Activated T-helper 1 cell treated with anti-CD3 and anti-CD28 coated beads, Interleukin-2, amount 50 U/mL, for 16 hours (primary cell): ENCODE measurements around the gene MED12.
A peak's percentile ranks its signal among the peaks of the same experiment; 100 is the strongest.

Experiments
- DNase-seq, 2 donors: peaks; one replicate each; pipeline ENCODE4 v3.0.0-alpha.2; 2020; ENCODE audit warnings: low read depth in 1 of 2, low spot score in 1 of 2

MED12 gene

DNA sequence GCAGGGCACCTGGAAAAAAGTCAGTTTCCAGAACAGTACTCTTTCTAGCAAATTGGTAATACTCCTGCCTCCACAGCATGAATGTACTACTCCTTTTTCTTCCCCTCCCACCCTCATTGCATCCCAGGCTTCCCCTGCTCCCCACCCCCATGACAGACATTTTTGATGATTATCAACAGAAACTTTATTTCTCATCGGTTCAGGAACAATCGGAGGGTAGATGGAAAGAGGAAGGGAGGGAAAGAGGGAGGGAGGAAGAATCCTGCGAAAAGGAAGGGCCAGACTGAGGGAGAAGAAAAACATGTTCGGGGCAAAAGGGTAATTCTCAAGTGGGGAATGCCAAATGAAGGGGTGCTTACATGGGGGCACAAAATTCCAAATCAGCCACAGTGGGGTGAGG is 11.2 kb upstream of the MED12 start:
- DNase-seq = no peak

DNA sequence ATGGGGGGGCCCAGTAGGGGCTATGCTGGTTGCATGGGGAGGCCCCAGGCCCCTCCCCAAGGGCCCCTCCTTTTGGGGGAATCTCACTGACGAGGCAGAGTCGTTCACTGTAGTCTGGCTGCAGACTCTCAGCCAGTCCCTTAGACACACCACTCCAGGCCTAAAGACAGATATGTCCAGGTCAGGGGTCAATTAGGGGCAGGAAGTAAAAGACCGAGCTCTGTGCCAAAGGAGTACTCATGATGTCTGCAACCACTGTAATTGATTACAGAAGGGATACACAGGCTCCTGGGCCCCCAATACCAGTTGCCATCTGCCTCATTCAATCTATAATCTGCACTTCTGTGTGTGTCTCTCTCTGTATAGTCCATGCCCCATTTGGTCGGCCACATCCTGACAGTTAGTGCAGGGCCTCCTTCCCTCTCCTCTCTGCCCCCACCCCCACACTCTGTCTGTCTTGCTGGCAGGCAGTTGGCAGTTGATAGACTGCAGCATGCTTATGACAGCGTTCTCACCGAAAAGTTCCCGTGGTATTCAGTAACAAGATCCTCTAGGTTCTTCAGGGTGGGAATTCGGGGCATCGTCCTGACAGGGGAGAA is 10.5 kb upstream of the MED12 start:
- no peak for DNase-seq

DNA sequence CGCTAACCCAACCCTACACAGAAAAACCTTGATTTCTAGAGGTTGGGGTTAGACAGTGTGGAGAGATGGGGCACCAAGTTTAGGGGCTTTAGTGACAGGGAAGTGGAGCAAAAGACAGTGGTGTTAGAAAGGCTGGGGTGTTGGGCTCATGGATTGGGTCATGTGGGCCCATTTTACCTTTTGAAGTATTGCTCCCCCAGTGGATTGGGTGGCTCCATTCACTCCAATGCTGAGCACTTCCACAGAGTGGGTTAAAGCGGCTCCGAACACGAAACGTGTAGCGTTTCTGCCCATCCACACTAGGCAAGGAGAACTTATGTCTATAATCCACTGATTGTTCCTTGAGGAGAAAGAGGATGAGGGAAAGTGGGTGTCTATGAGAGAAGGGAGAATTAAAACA is 9.3 kb upstream of the MED12 start:
- no peak for DNase-seq

DNA sequence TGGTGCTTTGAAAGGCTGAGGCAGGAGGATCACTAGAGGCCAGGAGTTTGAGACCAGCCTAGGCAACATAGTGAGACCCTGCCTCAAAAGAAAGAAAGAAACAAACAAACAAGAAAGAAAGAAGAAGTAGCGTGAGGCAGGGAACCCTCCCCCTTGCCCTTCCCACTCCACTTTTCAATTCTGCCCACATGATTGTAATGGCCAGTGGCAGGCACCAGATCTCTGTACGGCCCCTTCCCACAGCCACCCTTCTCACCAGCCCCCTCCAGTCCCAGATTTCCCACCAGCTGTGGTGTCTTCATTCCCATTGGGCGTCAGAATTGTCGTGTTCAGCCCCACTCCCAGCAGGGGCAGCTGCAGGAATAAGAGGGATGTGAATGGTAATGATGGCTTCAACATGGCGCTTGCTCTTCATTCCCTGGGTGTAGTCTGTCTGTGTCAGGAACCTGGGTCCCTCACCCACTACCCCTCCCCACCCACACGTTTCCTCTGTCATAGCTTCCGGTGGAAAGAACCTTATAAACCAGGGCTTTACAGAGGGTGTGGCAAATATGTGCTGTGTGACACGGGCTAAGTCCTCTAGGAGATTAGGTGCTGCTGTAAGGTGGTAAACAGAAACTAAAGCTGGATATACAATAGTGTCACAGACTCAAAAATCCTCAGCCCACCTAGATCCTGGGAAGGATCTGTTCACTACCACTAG is 7.1 kb upstream of the MED12 start, which contains the start of gene IL2RG:
IL2RG (minus strand) TSS at position 437 of the 703 bp plus-strand sequence; CDS start at position 399, 38 bp downstream.
- peak; percentile 34 to 72 for DNase-seq

DNA sequence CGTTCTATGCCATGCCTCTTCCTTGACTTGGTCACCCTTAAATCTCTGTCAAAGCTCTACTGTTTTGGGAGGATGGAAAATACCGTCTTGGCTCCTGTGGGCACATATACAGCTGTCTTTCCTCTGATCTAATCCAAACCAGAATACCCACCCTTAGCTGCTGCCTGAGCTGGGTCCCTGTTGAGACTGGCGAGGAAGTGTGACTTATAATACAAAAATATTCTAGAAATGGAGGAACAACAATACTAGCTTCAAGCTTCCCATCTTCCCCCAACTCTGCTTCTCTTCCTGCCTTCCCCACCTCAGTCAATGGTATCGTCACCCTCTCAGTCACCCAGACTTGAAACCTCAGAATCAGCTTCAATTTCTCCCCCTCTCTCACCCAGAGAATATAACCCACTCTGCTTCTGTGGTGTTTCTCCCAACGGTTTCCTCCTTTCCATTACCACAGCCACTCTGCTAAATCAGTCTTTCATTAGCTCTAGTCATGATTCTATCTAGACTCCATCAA is 6.4 kb upstream of the MED12 start:
- no peak for DNase-seq

DNA sequence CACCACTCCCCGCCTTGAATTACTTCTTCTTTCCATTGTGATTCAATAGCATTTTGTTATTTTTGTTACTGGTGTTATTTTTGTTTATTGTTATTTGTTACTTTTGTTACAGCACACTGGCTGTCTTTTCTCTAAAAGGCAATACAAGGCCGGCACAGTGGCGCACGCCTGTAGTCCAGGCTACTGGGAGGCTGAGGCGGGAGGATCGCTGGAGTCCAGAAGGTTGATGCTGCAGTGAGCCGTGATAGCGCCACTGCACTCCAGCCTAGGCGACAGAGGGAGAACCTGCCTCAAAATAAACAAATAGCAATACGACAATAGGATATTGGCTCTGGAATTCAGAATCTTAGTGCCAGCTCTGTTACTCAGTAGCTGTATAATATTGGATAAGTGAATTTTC is 1.0 kb upstream of the MED12 start:
- DNase-seq = no peak

DNA sequence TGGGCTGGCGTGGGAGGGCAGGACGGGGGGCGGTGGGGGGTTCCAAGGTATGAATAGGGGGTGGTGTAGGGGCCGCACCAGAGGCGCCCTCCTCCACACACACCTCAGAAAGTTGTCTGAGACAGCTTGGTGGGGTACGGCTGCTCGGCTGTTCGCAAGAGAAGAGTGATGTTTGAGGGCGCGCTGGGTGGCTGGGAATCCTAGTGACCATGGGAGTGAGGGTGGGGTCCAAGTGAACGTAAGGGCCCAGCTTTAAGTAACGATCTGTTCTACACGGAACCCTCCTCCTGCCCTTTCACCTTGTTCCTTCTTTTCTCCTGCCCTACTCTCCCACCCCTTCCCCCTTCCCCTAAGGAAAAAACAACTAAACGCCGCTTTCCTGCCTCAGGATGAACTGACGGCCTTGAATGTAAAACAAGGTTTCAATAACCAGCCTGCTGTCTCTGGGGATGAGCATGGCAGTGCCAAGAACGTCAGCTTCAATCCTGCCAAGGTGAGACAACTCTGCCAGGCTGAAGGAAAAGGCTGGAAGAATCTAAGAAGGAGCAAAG is 664 bp downstream of the MED12 start:
- no peak for DNase-seq

DNA sequence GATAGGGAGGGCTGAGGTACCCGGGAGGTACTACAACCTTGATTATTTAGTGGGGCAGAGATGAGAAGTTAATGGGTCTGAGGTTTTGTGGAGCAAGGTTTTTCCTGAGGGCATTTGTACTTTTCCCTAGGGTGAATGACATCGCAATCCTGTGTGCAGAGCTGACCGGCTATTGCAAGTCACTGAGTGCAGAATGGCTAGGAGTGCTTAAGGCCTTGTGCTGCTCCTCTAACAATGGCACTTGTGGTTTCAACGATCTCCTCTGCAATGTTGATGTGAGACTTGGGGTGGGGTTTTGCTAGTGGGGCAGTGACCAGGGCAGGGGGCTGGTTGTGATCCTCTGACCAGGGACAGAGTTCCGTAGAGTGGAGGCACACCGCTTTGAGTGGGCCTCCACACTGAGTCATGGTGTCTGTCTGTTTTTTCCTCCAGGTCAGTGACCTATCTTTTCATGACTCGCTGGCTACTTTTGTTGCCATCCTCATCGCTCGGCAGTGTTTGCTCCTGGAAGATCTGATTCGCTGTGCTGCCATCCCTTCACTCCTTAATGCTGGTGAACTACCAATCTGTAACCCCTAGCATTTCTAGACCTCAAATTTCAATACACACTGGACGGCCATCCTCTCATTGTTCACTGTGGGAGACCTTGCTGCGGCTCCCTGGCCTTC is 9.9 kb downstream of the MED12 start:
- DNase-seq = no peak

DNA sequence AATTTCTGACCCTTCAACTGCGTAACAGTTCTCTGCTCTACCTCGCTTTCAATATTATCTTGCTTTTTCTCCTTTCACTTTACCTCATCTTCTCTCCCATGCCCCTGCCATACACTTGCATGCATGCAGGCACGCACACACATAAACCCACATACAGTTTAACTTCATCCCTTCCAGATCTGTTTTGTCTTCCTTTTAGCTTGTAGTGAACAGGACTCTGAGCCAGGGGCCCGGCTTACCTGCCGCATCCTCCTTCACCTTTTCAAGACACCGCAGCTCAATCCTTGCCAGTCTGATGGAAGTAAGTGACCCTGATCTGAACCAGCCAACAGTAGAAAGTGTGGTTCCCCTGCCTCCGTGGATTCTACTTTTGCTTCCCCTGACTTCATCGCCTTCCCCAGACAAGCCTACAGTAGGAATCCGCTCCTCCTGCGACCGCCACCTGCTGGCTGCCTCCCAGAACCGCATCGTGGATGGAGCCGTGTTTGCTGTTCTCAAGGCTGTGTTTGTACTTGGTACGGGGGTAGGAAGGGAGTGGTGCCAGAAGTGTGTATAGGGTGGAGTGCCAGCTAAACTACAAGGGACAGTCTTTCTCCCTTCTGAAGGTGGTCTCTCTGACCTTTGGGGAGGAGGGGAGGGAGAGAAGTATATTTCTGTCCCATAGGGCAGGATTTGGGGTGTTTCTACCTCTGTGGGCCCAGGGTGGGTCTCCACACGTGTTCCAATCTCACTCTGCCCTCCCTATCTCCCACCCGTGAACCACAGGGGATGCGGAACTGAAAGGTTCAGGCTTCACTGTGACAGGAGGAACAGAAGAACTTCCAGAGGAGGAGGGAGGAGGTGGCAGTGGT is 10.7 kb downstream of the MED12 start:
- peak; percentile 53 to 64 for DNase-seq

DNA sequence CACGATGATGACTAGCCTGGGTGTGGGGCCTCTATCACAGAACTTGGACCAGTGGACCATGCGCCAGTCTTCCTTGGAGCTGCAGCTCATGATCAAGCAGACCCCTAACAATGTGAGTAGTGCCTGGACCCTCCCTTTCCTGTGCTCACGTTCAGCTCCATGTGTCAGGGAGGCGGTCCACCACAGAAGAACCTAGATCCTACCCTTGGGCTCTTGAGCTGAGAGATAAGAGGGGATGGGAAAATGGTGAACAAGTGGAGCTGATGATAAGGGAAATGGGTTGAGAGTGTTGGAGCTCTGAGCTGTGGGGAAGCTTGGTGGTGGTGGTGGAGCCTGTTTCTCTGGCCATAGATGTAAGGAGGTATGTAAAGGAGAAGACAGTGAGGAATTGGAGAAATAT is 13.1 kb downstream of the MED12 start:
- DNase-seq = no peak

DNA sequence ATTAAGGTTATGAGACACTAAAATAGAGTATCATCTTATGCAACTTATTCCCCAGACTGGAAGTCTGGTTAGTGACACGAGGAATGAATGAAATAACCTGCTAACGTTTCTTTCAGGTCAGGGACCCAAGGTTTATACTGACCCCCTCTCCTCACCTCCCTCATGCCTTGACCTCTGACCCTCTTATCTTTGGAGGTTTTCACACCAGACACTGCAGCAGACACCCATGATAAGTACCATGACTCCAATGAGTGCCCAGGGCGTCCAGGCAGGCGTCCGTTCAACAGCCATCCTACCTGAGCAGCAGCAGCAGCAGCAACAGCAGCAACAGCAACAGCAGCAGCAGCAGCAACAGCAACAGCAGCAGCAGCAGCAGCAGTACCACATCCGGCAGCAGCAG is 22.0 kb downstream of the MED12 start:
- no peak for DNase-seq

DNA sequence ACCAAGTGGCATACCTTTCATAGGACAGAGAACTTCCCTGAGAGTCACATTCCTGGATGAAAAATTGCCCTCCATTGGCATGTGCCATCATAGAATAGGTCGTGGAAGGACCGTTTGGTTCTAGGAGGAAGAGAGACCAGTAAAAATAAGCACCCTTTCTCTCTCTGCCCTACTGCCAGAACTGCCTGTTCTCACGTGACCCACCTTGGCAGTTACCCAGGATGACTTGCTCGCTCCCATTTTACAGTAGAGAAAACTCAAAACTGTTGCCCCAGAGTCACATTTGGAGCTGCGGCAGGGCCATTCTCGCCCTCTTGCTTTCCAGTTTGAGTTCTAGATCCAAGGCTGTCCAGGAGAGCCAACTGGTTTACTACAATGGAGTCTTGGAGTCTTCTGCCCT is 25.1 kb downstream of the MED12 start:
- no peak for DNase-seq

DNA sequence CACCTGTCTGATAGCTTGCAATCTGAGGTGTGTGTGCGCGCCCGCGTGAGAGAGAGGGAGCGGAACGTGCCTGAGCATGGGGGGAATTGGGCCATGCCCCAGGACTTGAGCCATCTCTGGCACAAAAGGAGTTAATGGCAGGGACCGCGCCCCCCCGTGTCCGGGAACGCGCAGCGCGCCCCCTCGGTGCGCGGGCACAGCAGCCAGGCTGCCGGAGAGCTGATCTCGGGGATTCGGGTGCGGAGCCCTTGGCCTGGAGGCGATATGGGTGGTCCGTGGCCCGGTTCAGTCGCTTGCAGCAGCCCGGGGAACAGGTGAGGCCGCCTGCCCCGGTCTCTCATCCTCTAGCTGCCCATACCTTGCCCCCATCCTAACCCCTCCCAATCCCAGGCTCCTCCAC is 26.3 kb downstream of the MED12 start, which contains the start of gene NLGN3:
NLGN3 (plus strand) TSS at position 191 of the 400 bp plus-strand sequence. CDS start 2,909 bp downstream, outside the sequence.
- no peak for DNase-seq

DNA sequence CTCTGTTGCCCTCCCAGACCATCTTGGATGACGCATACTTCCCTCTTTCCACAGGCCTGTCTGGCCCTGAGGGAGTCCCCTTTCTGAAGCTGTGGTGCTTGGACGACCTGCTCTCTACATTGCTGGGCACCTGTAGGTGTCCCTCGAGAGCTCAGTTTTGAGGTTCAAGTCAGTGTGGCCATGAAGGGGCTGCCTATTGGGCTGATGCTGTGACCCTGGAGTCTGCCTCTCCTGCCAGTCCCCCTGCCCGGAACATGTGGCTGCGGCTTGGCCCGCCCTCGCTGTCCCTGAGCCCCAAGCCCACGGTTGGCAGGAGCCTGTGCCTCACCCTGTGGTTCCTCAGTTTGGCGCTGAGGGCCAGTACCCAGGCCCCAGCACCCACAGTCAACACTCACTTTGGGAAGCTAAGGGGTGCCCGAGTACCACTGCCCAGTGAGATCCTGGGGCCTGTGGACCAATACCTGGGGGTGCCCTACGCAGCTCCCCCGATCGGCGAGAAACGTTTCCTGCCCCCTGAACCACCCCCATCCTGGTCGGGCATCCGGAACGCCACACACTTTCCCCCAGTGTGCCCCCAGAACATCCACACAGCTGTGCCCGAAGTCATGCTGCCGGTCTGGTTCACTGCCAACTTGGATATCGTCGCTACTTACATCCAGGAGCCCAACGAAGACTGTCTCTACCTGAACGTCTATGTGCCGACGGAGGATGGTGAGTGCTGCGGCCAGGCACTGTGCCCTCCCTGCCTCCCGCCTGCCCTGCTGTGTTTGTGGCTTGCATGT is 29.3 kb downstream of the MED12 start:
- DNase-seq = no peak

DNA sequence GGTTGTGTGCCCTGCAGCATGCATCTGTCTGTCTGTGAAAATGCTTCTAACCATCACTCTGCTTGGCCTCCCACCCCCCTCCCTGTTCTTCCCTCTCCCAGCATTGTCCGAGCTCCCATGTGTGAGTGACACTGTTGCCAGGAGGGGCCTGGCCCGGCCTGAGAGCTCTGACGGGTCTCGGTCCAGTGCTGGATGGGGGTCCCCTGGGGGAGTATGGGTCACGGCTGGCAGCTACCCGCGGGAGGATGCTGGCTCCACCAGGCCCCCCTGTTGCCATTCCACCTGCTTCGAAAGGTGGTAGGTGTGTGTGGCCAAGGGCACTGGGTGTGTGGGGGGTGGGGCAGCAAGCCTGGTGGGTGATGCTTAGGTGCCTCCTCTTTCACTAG is 29.9 kb downstream of the MED12 start:
- no peak for DNase-seq

DNA sequence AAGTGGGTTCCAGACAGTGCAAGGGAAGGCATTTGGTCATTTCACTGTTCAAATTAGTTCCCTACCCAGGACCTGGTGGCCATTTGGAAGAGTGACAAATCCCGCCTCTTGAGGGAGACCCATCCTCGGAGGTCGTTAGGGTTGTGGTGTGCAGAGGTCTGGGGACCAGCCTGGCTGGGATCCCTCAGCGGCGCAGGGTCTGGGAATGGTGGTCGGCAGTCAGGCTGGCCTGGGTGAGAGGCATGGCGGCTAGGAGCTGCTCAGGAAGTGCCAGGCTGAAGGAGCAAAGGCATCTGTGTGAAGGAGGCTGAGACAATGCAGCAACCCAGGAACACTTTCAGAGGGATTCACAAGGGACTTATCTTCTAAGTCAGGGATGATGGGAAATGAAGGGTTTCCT is 33.0 kb downstream of the MED12 start:
- no peak for DNase-seq

DNA sequence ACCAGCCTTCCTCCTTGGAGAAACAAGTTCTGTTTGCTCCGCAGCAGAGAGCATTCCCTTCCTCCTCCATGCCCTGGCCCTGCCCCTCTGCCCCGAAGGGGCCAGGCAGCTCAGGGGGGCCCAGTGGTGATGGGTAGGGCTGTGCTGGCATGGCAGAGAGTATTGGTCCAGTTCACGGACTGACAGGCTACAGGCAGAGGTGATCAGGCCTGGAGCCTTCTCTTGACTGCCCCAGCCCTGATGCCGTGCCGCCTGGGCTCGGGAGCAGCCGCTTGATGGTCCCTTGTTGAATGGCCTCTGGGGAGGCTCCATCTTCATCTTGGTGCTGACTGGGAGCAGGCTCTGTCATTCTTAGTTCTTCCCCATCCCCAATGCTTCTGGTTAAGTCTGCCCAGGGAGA is 35.8 kb downstream of the MED12 start:
- no peak for DNase-seq

DNA sequence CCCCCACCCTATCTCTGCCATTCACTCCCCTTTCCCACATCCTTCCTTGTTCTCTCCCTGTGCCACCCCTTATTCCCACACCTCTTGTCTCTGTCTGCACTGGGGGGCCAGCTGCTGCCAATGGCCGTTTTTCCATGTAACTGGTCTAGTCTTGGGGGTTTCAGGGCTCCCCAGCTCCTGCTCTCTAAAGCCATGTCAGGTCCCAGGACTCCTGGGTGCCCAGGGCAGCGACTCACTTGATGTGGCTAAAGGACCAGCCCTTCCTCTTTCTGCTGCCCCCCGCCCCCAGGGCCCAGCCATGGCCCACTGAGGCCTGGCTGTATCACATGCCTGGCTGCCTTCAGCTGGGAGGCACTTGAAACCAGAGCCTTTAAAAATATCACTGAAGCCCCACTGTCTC is 36.2 kb downstream of the MED12 start:
- no peak for DNase-seq

DNA sequence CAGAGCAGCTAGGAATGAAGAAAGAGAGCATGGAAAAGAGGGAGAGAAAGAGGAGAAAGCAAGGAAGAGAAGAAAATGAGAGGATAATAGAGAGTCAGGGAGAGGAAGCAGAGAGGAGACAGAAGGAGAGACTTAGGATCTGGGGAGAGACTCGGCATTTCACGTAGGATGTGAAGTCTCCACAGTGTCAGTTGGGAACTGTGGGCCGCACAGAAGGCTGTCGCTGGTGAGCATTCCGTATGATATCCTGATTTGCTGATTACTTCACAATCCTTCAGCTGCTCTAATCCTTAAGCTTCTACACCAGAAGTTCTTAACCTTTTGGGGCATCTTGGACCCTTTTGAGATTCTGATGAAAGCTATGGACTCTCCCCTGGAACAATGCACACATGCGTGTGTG is 40.2 kb downstream of the MED12 start:
- DNase-seq = no peak

DNA sequence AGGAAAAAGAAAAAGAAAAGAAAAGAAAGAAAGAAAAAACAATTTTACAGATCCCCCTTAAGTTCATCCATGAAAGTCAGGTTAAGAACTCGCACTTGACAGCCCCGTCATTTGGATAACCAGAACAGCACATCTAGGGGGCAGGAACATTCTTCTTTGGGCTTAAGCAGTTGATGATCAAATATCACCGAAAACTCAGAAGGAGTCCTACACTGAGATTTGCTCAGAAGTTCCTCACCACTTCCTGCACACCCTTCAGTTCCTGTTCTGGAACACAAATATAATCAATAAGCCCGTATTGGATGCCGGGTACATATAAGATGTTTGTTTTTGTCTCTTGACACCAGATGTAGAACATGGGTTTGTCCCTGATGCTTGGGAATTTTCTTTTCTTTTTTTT is 40.9 kb downstream of the MED12 start:
- no peak for DNase-seq
